ENCODE measurements around the gene FUT7. TPM values are rescaled to one million over a fixed set of nuclear protein-coding genes. Genes with fewer than 3 reads are reported as not detected.

Gene FUT7
- total and polyA plus RNA-seq, 8 donors, result 0.23 to 3.9 (median 0.43) TPM; not detected in 4

DNA sequence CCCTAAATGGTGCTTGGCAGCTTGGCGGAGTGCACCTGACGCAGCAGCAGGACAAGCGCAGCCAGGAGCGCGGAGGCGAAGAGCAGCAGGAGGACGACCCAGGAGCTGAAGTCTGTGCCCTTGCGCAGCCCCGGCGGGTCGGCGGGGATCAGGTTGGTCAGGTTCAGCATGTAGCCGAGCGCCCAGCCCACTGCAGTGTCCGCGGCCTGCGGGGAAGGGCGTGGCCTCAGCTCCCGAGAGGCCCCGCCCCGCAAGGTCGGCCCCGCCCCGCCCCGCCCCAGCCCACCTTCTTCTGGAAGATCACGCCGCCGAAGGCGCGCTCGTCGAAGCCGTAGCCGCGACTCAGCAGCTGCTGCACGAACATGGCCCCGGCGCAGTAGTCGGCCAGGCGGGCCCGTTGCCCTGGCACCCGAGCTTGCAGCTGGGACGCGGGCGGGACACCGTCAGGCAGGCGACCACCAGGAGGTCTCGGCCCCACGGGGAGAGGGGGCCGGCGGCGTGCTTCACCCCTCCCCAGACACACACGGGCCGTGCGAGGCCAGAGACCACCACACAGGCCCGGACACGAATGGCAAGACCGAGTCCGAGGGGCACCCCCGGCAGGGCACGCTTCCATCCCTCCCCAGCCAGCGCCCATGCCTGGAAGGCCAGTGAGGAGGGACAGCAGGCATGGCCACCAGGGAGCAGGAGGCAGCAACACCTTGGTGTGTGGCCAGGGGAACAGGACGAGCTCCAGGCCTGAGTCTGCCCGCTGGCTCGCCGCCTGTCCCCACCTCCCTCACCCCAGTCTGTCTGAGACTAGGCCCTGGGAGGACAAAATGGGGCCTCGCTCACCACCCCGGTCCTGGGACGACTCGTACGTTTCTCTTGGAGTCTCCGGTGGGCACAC lies 17.0 kb upstream of the FUT7 start:
- Histone ChIP-seq H3K4me1 (peaks cover 44 to 56% (median 56%) of the 10 kb centered on the region in 4 donors), H3K36me3 (no peaks in the 10 kb centered on the region), H3K27me3 (peaks cover 12 to 99% (median 70%) of the 10 kb centered on the region in 3 donors), H3K27ac (no peak overlapping the region), H3K4me3 (no peak overlapping the region), H3K9me3 (no peaks in the 10 kb centered on the region)
- intact Hi-C loops (cut with DNase I; ENCODE audit: low total_unique reads), result no loop called here
- DNase-seq, result peak in 1 of 2 donors; percentile 43
- TF ChIP-seq POLR2AphosphoS5 (IDR thresholded peaks at IDR 0.05), result no peak
- no peak for TF ChIP-seq POLR2A (IDR thresholded peaks at IDR 0.05)
- TF ChIP-seq EP300 (IDR thresholded peaks at IDR 0.05), result no peak
- TF ChIP-seq, protein P1, sequence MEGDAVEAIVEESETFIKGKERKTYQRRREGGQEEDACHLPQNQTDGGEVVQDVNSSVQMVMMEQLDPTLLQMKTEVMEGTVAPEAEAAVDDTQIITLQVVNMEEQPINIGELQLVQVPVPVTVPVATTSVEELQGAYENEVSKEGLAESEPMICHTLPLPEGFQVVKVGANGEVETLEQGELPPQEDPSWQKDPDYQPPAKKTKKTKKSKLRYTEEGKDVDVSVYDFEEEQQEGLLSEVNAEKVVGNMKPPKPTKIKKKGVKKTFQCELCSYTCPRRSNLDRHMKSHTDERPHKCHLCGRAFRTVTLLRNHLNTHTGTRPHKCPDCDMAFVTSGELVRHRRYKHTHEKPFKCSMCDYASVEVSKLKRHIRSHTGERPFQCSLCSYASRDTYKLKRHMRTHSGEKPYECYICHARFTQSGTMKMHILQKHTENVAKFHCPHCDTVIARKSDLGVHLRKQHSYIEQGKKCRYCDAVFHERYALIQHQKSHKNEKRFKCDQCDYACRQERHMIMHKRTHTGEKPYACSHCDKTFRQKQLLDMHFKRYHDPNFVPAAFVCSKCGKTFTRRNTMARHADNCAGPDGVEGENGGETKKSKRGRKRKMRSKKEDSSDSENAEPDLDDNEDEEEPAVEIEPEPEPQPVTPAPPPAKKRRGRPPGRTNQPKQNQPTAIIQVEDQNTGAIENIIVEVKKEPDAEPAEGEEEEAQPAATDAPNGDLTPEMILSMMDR (IDR thresholded peaks at IDR 0.05), result no peak
- WGBS, 5 donors, result 38 to 64% (median 44%) methylated on average over 18 to 72 of the region's 72 CpGs

DNA sequence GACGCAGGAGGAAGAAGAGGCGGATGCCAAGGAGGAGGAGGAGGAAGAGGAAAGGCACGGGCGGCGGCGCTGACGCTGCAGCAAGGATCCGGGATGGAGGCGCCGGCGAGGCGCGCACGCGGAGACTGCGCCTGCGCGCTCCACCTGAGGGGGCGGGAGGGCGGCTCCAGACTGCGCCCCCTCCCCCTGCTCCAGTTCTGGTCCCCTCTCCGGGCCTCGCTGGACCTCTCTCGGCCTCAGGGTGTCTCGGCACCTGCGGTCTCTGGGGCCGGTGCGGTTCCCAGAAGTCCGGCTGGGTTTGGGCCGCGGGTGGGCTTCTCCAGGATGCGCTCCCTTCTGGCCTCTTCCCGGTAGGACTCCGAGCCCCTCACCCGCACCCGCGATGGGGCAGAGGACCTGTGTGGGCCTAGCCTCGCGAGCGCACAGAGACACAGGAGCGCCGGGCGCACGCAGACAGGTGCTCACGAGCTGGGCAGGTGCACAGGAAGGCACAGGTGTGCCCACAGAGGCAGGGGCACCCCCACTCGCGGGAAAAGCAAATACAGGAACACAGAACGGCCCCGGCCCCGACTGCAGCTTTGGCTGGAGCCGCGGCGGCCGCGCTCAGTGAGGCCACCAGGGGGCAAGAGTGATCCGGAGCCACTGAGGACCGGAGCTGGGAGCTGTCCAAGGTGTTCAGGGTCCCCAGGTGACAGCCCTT lies 14.3 kb upstream of the FUT7 start, which contains the start of gene NPDC1:
NPDC1 (minus strand) TSS at position 90 of the 700 bp plus-strand sequence. CDS start 188 bp downstream, outside the sequence.
- H3K27ac ChIP-seq, result peak within 1 kb of the TSS; percentile 73 to 84 (median 79)

DNA sequence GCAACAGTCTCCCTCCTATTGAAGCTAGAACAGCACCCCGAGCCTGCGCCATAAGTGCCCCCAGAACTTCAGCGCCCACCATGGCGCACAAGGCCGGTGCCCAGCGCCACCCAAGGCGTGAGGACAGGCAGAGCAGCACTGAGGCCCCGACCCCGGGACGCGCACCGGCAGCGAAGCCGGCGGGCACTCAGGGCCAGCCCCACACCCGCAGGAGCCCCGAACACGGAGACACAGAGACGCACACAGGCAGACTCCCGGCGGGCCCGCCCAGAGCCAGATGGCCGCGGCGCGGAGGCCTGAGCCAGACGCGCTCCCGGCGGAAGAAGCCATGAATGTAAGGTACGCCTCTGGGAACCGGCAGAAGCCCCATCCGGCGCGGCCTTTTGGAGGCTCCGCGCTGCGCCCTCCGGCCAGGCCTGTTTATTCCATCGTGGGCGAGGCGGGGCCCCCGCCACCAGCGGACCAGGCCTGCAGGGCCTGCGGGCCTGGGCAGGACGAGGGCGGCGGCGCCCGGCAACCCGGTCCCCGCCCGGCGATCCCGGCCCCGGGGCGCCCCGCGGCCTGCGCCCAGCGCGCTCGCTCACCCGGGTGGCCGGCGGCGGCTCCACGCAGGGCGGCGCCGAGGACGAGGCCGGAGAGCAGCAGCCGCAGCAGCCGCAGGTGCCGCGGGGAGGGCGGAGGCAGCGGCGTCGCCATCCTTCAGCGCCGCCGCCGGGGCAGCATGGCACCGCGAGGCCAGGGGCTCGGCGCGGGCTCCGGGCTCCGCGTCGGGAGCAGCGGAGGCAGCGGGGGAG lies 13.6 kb upstream of the FUT7 start:
- DNase-seq, result peak in 1 of 2 donors; percentile 73
- Histone ChIP-seq H3K4me3 (peak overlapping the region; percentile 58 to 78 (median 66)), H3K27ac (peak overlapping the region; percentile 73 to 84 (median 79)), H3K36me3 (peaks cover 4 to 16% (median 7%) of the 10 kb centered on the region in 4 donors), H3K27me3 (peaks cover 8 to 74% (median 50%) of the 10 kb centered on the region in 3 donors), H3K4me1 (peaks cover 39 to 64% (median 59%) of the 10 kb centered on the region in 4 donors), H3K9me3 (no peaks in the 10 kb centered on the region)
- 1 to 2% (median 2%) methylated on average over 54 to 96 of the region's 96 CpGs for WGBS, 5 donors
- no peak for TF ChIP-seq POLR2AphosphoS5 (IDR thresholded peaks at IDR 0.05)
- no peak for TF ChIP-seq POLR2A (IDR thresholded peaks at IDR 0.05)
- TF ChIP-seq, protein P1 (IDR thresholded peaks at IDR 0.05), result no peak
- no peak for TF ChIP-seq EP300 (IDR thresholded peaks at IDR 0.05)
- intact Hi-C loops (cut with DNase I; ENCODE audit: low total_unique reads), result no loop called here

More for the DNA sequence above, 14.3 kb upstream of the FUT7 start, which contains the start of gene NPDC1:
- Histone ChIP-seq H3K9me3 (no peaks in the 10 kb centered on the region), H3K27me3 (peaks cover 8 to 81% (median 50%) of the 10 kb centered on the region in 3 donors), H3K4me3 (peak within 1 kb of the TSS; percentile 58 to 78 (median 66)), H3K36me3 (peaks cover 0 to 8% (median under 1%) of the 10 kb centered on the region in 4 donors), H3K4me1 (peaks cover 39 to 64% (median 56%) of the 10 kb centered on the region in 4 donors)
- intact Hi-C loops (cut with DNase I; ENCODE audit: low total_unique reads), result no loop called here
- TF ChIP-seq POLR2AphosphoS5 (IDR thresholded peaks at IDR 0.05), result peak in 1 of 3 donors; percentile 50
- TF ChIP-seq, protein P1 (IDR thresholded peaks at IDR 0.05), result peak in 5 of 7 experiments; percentile 78 to 90 (median 88)
- no peak for TF ChIP-seq POLR2A (IDR thresholded peaks at IDR 0.05)
- DNase-seq, result peak; percentile 90 to 94
- WGBS, 5 donors, result 0 to 1% (median 1%) methylated on average over 31 to 57 of the region's 57 CpGs

Measured in stomach (tissue), 9 donors.